ENCODE measurements around the gene APOB. TPM values are rescaled to one million over a fixed set of nuclear protein-coding genes. Genes with fewer than 3 reads are reported as not detected.

The APOB gene
- total RNA-seq, 4 donors from 2014 or later = 0.05 to 8.8 (median 2.3) TPM

- Histone ChIP-seq H3K9me3 (no peaks in the 10 kb centered on the region), H3K27me3 (no peaks in the 10 kb centered on the region), H3K27ac (no peak overlapping the region), H3K36me3 (no peaks in the 10 kb centered on the region), H3K4me3 (no peak overlapping the region), H3K4me1 (peaks cover 30 to 32% of the 10 kb centered on the region in 2 donors)
- in situ Hi-C loops (cut with MboI; ENCODE audit: low sequenced_read_pairs in 4 of 4) = no loop called here
- no peak for ATAC-seq
- intact Hi-C loops (cut with DNase I; ENCODE audit: low total_unique reads) = no loop called here
- DNase-seq = no peak
- TF ChIP-seq POLR2A (IDR thresholded peaks at IDR 0.05) (no peak), CTCF (IDR thresholded peaks at IDR 0.05 in 4 of 5, conservative IDR thresholded peaks at IDR 0.05 in 1 of 5) (no peak)
Measured at GRCh38 chr2:20983844-20984243, 60.0 kb downstream of the APOB start.

GRCh38 chr2:20982861-20983260, 61.0 kb downstream of the APOB start:
- TF ChIP-seq POLR2A (IDR thresholded peaks at IDR 0.05) = no peak
- no peak for TF ChIP-seq CTCF (IDR thresholded peaks at IDR 0.05 in 4 of 5, conservative IDR thresholded peaks at IDR 0.05 in 1 of 5)
- no peaks in the 10 kb centered on the region for H3K27me3 ChIP-seq
- in situ Hi-C loops (cut with MboI; ENCODE audit: low sequenced_read_pairs in 4 of 4) (no loop called here), intact Hi-C loops (cut with DNase I; ENCODE audit: low total_unique reads) (no loop called here)
- H3K27ac ChIP-seq = no peak overlapping the region
- H3K36me3 ChIP-seq = no peaks in the 10 kb centered on the region
- DNase-seq (no peak), ATAC-seq (no peak)
- H3K4me3 ChIP-seq = no peak overlapping the region
- H3K4me1 ChIP-seq = peaks cover 30 to 32% of the 10 kb centered on the region in 2 donors
- no peaks in the 10 kb centered on the region for H3K9me3 ChIP-seq

- no peak for DNase-seq
- H3K27ac ChIP-seq = no peak overlapping the region
- peaks cover 10 to 14% of the 10 kb centered on the region in 2 donors for H3K4me1 ChIP-seq
- no peak for ATAC-seq
- intact Hi-C loops (cut with DNase I; ENCODE audit: low total_unique reads) (no loop called here), in situ Hi-C loops (cut with MboI; ENCODE audit: low sequenced_read_pairs in 4 of 4) (no loop called here)
- no peaks in the 10 kb centered on the region for H3K9me3 ChIP-seq
- H3K27me3 ChIP-seq = no peaks in the 10 kb centered on the region
- no peak overlapping the region for H3K4me3 ChIP-seq
- TF ChIP-seq POLR2A (IDR thresholded peaks at IDR 0.05) = no peak
- TF ChIP-seq CTCF (IDR thresholded peaks at IDR 0.05 in 4 of 5, conservative IDR thresholded peaks at IDR 0.05 in 1 of 5) = no peak
- H3K36me3 ChIP-seq = no peaks in the 10 kb centered on the region
Measured at GRCh38 chr2:20977520-20978180, 66.2 kb downstream of the APOB start.

- H3K36me3 ChIP-seq = no peaks in the 10 kb centered on the region
Measured at GRCh38 chr2:20976527-20976926, 67.3 kb downstream of the APOB start.

More at GRCh38 chr2:20976527-20976926, 67.3 kb downstream of the APOB start:
- Histone ChIP-seq H3K27me3 (no peaks in the 10 kb centered on the region), H3K27ac (peak overlapping the region in 1 of 4 donors; percentile 59), H3K4me1 (peaks cover 10 to 14% of the 10 kb centered on the region in 2 donors), H3K4me3 (no peak overlapping the region), H3K9me3 (no peaks in the 10 kb centered on the region)
- DNase-seq (peak; percentile 32 to 52), ATAC-seq (peak; percentile 81 to 89)
- intact Hi-C loops (cut with DNase I; ENCODE audit: low total_unique reads) = no loop called here
- no peak for TF ChIP-seq POLR2A (IDR thresholded peaks at IDR 0.05)
- TF ChIP-seq CTCF (IDR thresholded peaks at IDR 0.05 in 4 of 5, conservative IDR thresholded peaks at IDR 0.05 in 1 of 5) = no peak
- in situ Hi-C loops (cut with MboI; ENCODE audit: low sequenced_read_pairs in 4 of 4) = no loop called here

All from gastrocnemius medialis (tissue), 4 donors.